HL-60 (cell line): ENCODE results near the gene RGP1.

ENCODE experiments used
- SPI1 ChIP-seq: IDR thresholded peaks from 2 replicates; pipeline ENCODE4 v1.6.1; 2012; ENCODE audit warnings: low read depth, mild to moderate bottlenecking, borderline replicate concordance
- TF ChIP-seq, protein P1 (sequence below): IDR thresholded peaks from one replicate; pipeline ENCODE4 v1.5.1; 2011; ENCODE audit warnings: low read length, control low read depth, inconsistent platforms; ENCODE audit not compliant: insufficient read depth

DNA sequence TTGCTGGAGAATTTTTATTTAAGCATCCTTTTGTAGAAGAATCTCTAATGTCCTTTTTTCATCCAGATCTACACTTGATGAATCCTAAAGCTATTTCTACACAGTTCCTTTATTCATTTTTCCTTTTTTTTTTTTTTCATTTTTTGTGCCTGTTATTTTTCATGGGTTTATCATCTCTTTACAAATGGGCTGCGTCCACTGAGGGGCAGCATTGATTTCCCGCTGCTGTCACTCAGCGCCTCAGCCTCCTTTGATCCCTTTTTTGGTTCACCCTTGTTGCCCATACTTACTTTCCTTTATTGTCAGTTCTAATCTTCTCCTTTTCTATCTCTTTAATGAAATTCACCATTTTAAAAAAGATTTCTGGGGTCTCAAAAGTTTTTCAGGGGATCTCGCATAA lies 10.7 kb downstream of the RGP1 start:
- TF ChIP-seq, protein P1, sequence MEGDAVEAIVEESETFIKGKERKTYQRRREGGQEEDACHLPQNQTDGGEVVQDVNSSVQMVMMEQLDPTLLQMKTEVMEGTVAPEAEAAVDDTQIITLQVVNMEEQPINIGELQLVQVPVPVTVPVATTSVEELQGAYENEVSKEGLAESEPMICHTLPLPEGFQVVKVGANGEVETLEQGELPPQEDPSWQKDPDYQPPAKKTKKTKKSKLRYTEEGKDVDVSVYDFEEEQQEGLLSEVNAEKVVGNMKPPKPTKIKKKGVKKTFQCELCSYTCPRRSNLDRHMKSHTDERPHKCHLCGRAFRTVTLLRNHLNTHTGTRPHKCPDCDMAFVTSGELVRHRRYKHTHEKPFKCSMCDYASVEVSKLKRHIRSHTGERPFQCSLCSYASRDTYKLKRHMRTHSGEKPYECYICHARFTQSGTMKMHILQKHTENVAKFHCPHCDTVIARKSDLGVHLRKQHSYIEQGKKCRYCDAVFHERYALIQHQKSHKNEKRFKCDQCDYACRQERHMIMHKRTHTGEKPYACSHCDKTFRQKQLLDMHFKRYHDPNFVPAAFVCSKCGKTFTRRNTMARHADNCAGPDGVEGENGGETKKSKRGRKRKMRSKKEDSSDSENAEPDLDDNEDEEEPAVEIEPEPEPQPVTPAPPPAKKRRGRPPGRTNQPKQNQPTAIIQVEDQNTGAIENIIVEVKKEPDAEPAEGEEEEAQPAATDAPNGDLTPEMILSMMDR, result no peak
- TF ChIP-seq SPI1, result no peak
